Aorta (tissue), 5 donors: ENCODE measurements around the gene RABL2B. TPM values are rescaled to one million over a fixed set of nuclear protein-coding genes. Genes with fewer than 3 reads are reported as not detected.

Source experiments
- ATAC-seq: fragments of 200-7000 bp; cut with Tn5 transposase; one replicate; pipeline ENCODE4 v1.9.1; 2022; ENCODE audit warnings: moderate library complexity; ENCODE audit not compliant: low FRiP score
- DNase-seq, 2 donors: peaks; one replicate each; pipeline ENCODE4 v3.0.0-alpha.2; 2020
- H3K27ac ChIP-seq, 2 donors: one replicate each; pipeline ENCODE4 v1.5.1; 2013; ENCODE audit warnings: low read length in 2 of 2, mild to moderate bottlenecking in 2 of 2, moderate library complexity in 2 of 2, control low read depth in 1 of 2, inconsistent platforms in 1 of 2, low read depth in 1 of 2
- H3K27me3 ChIP-seq, 2 donors: one replicate each; pipeline ENCODE4 v1.6.1; 2013; ENCODE audit warnings: control low read depth in 1 of 2, low read length in 1 of 2, mild to moderate bottlenecking in 1 of 2, moderate library complexity in 1 of 2; ENCODE audit not compliant: insufficient read depth in 2 of 2, control insufficient read depth in 1 of 2
- H3K36me3 ChIP-seq, 2 donors: one replicate each; pipeline ENCODE4 v1.6.1; 2013; ENCODE audit warnings: control low read depth in 1 of 2, low read length in 1 of 2, mild to moderate bottlenecking in 1 of 2; ENCODE audit not compliant: insufficient read depth in 2 of 2, control insufficient read depth in 1 of 2
- H3K4me1 ChIP-seq, 2 donors: one replicate each; pipeline ENCODE4 v1.6.1; 2013; ENCODE audit warnings: low read length in 2 of 2, control low read depth in 1 of 2, mild to moderate bottlenecking in 1 of 2, moderate library complexity in 1 of 2; ENCODE audit not compliant: insufficient read depth in 2 of 2, control insufficient read depth in 1 of 2
- H3K4me3 ChIP-seq, 2 donors: one replicate each; pipeline ENCODE4 v1.5.1; 2013; ENCODE audit warnings: low read length in 2 of 2, control low read depth in 1 of 2, mild to moderate bottlenecking in 1 of 2
- H3K9me3 ChIP-seq: one replicate; pipeline ENCODE4 v1.6.1; 2013; ENCODE audit warnings: mild to moderate bottlenecking, low read length; ENCODE audit not compliant: control insufficient read depth
- WGBS, 2 donors: extraction: QIAGEN DNeasy Blood & Tissue Kit; methylation state at CpG; one replicate each; pipeline ENCODE4 v1.1.7; 2013; 5-methylcytosine and 5-hydroxymethylcytosine counted together
- intact Hi-C, 2 donors: fragments of 100-400 bp; cut with DNase I; formaldehyde crosslinking; loops; one replicate each; pipeline versions ENCODE4 v1.14.2 to v1.15.0; 2022
- polyA plus RNA-seq, 2 donors: library from polyadenylated mRNA; stranded (reverse); fragments of 200-250 nt; gene quantifications; one replicate each; pipeline ENCODE4 v1.2.3, GENCODE V29; 2013
- total RNA-seq, 2 donors: library from RNA; stranded (reverse); fragmentation: NEBNext Ultra II Directional; extraction: Animal tissue kit (Norgen Biotek cat#: 25700); gene quantifications; one replicate each; pipeline ENCODE4 v1.2.1, GENCODE V29; 2021
- donor health status: healthy with polysubstance abuse.
- donor health status: Bipolar disorder and iron deficiency.
- donor health status: DM: no; HTN: no; CAD: no.
- donor health status: DM: no; HTN: no; CAD: no.
- donor health status: DM: yes; HTN: yes; CAD: no.

Gene RABL2B
- total and polyA plus RNA-seq, 4 donors, result 11.1 to 28.0 (median 21.7) TPM

DNA sequence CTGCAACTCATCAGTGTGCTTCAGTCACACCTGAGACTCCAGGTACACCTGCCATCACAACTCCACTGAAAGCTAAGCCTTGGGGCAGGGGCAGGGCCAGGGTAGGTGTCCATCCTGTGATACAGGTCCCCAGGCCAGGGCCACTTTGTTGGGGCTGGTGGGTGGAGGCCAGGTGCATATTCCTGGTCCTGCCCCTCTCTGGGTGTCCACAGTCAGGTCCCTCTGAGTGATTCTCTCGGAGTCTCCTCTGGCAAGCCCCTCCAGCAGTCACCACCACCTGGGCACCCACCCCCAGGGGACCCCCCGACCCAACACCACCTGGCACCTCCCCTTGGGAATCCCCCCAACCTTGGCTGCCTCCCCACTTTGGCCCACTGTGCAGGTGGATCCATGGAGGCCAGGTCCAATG, 54.9 kb downstream of the RABL2B start:
- 66 to 82% methylated on average over 2 of the region's 2 CpGs for WGBS, 2 donors
- ATAC-seq, result no peak
- intact Hi-C loops, result no loop called here
- Histone ChIP-seq H3K4me1 (no peaks in the 10 kb centered on the region), H3K4me3 (no peak overlapping the region), H3K27me3 (no peaks in the 10 kb centered on the region), H3K27ac (no peak overlapping the region), H3K36me3 (no peaks in the 10 kb centered on the region), H3K9me3 (no peaks in the 10 kb centered on the region)
- DNase-seq, result peak; percentile 25 to 72

DNA sequence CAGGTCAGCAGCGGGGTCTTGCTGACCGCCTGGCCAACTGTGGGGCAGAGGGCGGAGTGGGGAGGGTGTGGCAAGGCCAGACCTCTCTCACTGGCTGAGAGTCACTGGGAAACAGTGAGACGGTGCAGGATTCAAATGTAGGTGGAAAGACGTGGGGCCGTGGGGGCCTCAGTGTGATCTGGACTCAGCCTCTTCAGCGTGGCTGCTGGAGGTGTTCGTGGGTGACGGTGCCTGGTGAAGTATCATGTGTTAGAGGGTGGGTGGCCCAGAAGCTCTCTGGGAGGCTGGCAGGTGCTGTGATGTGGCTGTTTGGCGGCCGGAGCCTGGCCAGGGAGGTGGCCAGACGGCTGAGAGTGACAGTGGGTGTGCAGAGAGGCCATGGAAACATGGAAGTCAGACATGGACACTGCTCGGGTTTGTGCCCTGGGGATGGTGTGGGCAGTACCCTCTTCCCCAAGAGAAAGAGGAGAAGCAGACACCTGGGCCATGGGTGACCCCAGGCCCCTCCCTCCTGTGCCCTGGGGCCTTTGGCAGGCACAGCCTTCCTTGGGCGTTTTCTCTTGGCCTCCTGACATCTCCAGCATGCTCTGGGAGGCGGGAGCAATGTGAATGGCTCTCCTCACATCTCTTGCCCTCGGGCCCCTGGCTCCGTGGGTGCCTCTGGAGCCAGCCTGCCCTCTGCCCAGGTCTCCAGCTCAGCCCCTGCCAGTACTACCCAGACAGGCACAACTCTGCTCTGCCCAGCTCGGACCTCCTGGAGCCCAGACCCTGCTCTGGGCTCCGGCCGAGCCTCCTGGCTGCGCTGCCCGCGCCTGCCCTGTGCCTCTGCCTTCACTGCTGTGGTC, 55.5 kb downstream of the RABL2B start:
- H3K4me1 ChIP-seq, result no peaks in the 10 kb centered on the region
- H3K27me3 ChIP-seq, result no peaks in the 10 kb centered on the region
- DNase-seq (peak; percentile 24 to 52), ATAC-seq (no peak)
- no peak overlapping the region for H3K27ac ChIP-seq
- H3K9me3 ChIP-seq, result no peaks in the 10 kb centered on the region
- H3K36me3 ChIP-seq, result no peaks in the 10 kb centered on the region
- no peak overlapping the region for H3K4me3 ChIP-seq
- intact Hi-C loops, result no loop called here
- WGBS, 2 donors, result 90 to 91% methylated on average over 23 of the region's 23 CpGs

- Histone ChIP-seq H3K9me3 (no peaks in the 10 kb centered on the region), H3K27me3 (no peaks in the 10 kb centered on the region), H3K4me1 (no peaks in the 10 kb centered on the region), H3K27ac (no peak overlapping the region), H3K4me3 (no peak overlapping the region), H3K36me3 (no peaks in the 10 kb centered on the region)
- WGBS, 2 donors, result 93% methylated on average over 14 of the region's 14 CpGs
- DNase-seq, result peak; percentile 26 to 41
- ATAC-seq, result no peak
- intact Hi-C loops, result no loop called here
Observed at GRCh38 chr22:50726643-50727340, 56.6 kb downstream of the RABL2B start.

- no peaks in the 10 kb centered on the region for H3K27me3 ChIP-seq
- no peaks in the 10 kb centered on the region for H3K9me3 ChIP-seq
- H3K4me3 ChIP-seq, result no peak overlapping the region
- intact Hi-C loops, result no loop called here
- H3K4me1 ChIP-seq, result no peaks in the 10 kb centered on the region
- H3K36me3 ChIP-seq, result no peaks in the 10 kb centered on the region
- H3K27ac ChIP-seq, result no peak overlapping the region
- DNase-seq (peak in 1 of 2 donors; percentile 4), ATAC-seq (no peak)
- WGBS, 2 donors, result 90 to 94% methylated on average over 7 of the region's 7 CpGs
Observed at GRCh38 chr22:50725597-50725996, 57.8 kb downstream of the RABL2B start.

DNA sequence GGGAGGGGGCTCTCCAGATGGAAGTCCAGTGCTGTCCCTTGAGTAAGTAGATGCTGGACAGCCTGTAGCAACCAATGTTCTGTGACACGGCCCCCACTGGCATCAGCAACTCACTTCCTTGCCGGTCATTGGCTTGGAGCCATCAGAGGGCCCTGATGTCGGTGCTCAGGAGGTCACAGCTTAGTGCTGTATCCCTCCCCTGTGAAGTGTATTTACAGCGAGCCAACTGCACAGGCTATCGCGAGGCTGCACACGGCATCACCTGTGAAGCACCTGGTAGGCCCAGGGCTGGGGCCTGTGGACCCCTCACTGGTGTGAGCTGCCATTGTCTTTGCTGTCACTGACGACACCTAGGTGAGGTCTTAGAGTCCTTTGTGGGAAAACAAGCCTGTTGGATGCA, 58.8 kb downstream of the RABL2B start:
- intact Hi-C loops, result no loop called here
- H3K27ac ChIP-seq, result no peak overlapping the region
- WGBS, 2 donors, result 89 to 90% methylated on average over 8 of the region's 8 CpGs
- no peaks in the 10 kb centered on the region for H3K27me3 ChIP-seq
- no peaks in the 10 kb centered on the region for H3K4me1 ChIP-seq
- H3K9me3 ChIP-seq, result no peaks in the 10 kb centered on the region
- no peaks in the 10 kb centered on the region for H3K36me3 ChIP-seq
- H3K4me3 ChIP-seq, result no peak overlapping the region
- ATAC-seq (no peak), DNase-seq (no peak)

GRCh38 chr22:50723991-50724390, 59.4 kb downstream of the RABL2B start:
- intact Hi-C loops, result no loop called here
- ATAC-seq (no peak), DNase-seq (no peak)
- H3K27ac ChIP-seq, result no peak overlapping the region
- no peaks in the 10 kb centered on the region for H3K27me3 ChIP-seq
- H3K4me1 ChIP-seq, result no peaks in the 10 kb centered on the region
- WGBS, 2 donors, result 87% methylated on average over 7 of the region's 7 CpGs
- H3K36me3 ChIP-seq, result no peaks in the 10 kb centered on the region
- no peak overlapping the region for H3K4me3 ChIP-seq
- H3K9me3 ChIP-seq, result no peaks in the 10 kb centered on the region

GRCh38 chr22:50722716-50723428, 60.6 kb downstream of the RABL2B start:
- intact Hi-C loops, result no loop called here
- no peaks in the 10 kb centered on the region for H3K9me3 ChIP-seq
- ATAC-seq, result no peak
- no peak overlapping the region for H3K4me3 ChIP-seq
- no peaks in the 10 kb centered on the region for H3K27me3 ChIP-seq
- H3K4me1 ChIP-seq, result no peaks in the 10 kb centered on the region
- H3K36me3 ChIP-seq, result no peaks in the 10 kb centered on the region
- WGBS, 2 donors, result 95% methylated on average over 12 of the region's 12 CpGs
- H3K27ac ChIP-seq, result no peak overlapping the region
- DNase-seq, result no peak

- DNase-seq (no peak), ATAC-seq (no peak)
- no peaks in the 10 kb centered on the region for H3K4me1 ChIP-seq
- intact Hi-C loops, result no loop called here
- WGBS, 2 donors, result 95 to 96% methylated on average over 33 of the region's 33 CpGs
- H3K4me3 ChIP-seq, result no peak overlapping the region
- peaks cover 2% of the 10 kb centered on the region for H3K9me3 ChIP-seq
- H3K36me3 ChIP-seq, result no peaks in the 10 kb centered on the region
- no peak overlapping the region for H3K27ac ChIP-seq
- no peaks in the 10 kb centered on the region for H3K27me3 ChIP-seq
Observed at GRCh38 chr22:50722048-50722701, 61.3 kb downstream of the RABL2B start.
